HG03280 (cell line): ENCODE data around the gene ETV1.

Source experiments
- ATAC-seq: cut with Tn5 transposase; IDR thresholded peaks from one replicate; pipeline ENCODE4 v1.9.1; 2021; ENCODE audit warnings: mild to moderate bottlenecking, moderate library complexity; ENCODE audit not compliant: unreplicated experiment

The ETV1 gene

GRCh38 chr7:13886356-13886755 lies 103.1 kb downstream of the ETV1 start:
- ATAC-seq: no peak

DNA sequence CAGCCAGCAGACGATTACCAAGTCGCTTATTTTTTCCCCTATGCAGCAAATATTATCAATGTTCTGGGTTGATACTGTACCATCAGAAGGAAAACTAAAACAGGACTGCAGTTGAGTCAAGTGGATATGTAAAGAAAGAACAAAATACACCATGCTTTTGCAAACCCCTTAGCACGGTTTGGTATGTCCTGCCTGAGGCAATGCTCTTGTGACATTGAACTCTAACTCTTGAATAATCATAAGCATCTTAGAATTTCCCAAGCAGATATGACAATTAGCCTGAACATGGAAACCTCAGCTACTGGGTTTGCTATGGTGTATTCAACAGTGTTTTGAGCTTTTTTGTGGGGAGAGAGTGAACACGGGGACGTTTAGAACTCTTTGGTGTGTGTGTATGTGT lies 107.4 kb downstream of the ETV1 start:
- ATAC-seq: no peak

- ATAC-seq: no peak
Observed at GRCh38 chr7:13880789-13881188, 108.7 kb downstream of the ETV1 start.

- no peak for ATAC-seq
Observed at GRCh38 chr7:13879994-13880686, 109.3 kb downstream of the ETV1 start.

DNA sequence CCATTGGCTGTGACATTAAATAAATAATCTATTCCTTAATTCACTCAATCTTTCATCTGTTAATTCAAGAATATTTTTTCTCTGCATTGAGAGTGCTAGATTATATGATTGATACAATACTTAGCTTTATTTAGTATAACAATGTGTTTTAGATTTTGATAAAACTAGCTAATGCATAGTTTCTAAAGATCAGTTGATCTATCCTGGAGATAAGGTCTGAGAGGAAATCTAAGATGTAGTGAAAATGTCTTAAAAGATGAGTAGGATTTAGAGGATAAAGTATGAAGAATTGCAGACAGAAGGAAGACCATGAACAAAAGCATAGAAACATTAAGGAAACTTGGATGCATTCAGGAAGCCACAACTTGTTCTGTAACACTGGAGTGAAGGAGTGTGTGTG lies 110.3 kb downstream of the ETV1 start:
- ATAC-seq: no peak

DNA sequence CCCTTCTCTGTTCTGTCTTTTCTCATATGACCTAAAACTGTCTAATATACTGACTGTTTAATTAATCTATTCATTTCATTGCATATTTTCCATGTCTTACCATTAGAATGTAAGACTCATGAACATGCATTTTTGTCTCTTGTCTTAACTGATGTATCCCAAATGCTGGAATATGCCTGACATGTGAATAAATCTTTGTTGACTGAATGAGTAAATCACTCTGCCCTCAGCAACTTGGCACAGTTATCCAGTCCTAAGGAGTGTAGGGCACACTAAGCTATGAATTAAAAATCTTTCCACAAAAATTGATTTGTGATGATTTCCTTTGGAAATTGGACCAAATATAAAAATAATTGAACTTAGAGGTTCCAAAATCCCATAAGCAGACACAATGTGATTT lies 111.3 kb downstream of the ETV1 start:
- ATAC-seq: no peak

GRCh38 chr7:13875496-13876074 lies 113.9 kb downstream of the ETV1 start:
- ATAC-seq: no peak

DNA sequence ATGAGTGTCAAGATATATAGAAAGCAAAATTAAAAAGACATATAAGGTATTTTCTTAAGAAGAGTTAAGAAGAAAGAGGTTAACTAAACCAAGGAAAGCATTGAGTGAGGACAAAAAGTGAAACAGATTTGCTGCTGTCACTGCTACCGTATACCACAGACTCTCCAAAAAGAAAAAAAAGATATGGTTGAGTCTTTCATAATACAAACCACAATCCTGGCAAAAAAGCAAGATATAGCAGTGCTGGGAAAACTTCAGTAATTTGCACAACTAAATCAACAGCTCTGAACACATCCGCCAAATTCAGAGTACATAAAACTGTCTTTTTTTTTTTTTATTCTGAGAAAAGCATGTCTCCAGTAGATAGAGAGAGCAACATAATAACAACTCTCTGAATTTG lies 114.7 kb downstream of the ETV1 start:
- no peak for ATAC-seq

DNA sequence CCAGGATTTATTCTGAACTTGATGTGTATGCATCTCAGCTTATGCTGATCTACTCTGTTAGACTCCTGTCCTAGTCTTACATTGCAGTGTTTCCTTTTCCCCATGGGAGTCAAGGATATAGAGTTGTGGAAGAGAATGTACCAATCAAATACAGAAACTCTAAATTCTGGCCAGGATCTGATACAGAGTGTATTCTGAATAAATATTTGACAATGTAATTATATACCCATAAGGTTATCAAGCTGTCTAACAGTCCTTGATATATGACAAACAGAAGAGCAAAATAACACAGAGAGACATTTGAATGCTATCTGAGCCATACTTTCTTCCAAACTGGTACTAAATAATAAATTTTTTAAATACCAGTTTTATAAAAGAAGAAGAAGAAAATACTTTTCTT lies 116.8 kb downstream of the ETV1 start:
- ATAC-seq: no peak

DNA sequence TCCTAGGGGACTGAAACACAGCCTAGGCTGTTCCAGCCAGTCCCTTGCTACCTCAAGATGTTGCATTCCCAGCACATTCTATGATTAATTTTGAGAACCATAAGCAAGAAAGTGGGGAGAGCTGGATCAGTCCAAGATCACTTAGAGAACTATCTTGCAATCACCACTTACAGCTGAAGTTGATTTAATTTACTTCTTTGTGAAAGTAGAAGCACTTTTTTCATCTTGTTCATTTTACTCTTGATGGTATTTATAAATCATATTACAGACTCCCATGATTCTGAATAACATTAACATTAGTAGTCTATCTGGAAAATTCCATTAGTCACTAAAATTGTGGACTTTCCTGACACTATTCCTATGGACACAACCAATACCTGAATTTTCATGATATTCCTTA lies 118.5 kb downstream of the ETV1 start:
- no peak for ATAC-seq

- no peak for ATAC-seq
Observed at GRCh38 chr7:13860734-13861133, 128.7 kb downstream of the ETV1 start.

DNA sequence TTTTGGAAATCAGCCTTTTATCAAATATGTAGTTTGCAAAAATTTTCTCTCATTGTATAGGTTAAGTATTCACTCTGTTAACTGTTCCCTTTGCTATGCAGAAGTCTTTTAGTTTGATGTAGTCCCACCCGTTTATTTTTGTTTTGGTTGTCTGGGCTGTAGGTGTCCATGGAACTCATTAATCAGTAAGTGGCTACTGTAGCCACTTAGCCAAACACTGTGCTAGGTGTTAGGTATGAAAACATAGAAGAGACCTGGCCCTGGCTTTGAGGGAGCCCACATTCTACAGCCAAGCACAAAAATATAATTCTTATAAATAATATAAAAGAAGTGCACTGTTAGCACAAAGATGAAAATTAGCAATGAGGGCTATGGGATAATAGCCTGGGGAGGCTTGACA lies 133.5 kb downstream of the ETV1 start:
- ATAC-seq: no peak

- no peak for ATAC-seq
Observed at GRCh38 chr7:13852281-13852968, 137.0 kb downstream of the ETV1 start.

DNA sequence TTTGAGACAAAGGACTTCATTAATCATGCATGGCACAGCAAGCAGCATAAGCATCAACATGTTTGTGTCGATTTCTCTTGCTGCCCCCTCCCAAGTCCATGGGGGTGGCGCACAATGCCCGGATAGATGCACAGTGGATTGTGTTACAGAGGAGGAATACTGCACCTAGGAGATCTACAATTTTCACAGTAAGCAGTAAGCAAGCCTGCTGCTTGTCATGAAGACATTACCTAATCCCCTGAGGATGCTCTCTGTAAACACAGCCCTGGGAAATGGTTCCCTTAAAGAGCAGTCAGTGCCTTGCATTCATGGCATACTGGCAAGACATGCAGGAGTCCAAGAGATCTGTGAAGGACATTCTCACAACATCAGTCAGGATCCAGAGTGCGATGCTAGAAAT lies 137.7 kb downstream of the ETV1 start:
- ATAC-seq: no peak

DNA sequence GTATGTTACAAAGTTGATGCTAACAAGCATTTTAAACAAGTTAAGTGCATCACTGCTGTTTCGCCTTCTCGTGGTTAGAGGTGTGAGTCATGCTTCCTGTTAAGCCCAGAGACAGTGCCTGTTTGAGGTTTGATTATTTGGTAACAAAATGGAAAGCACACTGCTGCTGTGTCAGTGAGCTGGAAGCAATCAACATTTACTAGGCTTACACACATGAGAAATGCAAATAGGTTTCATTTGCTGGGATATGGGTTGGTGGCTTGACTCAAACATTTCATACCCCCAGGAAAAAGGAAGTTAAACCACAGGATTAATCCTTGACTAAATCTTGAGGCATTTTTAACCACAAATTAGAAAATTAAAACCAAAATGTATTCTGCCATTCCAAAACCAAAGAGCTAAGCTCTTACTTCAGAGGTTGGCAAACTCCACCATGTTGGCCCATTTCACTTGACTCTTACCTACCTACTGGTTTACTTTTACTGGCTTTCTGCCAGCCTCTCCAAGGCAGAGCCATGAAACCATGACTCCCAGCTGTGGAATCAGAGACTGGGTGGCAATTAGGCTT lies 139.2 kb downstream of the ETV1 start:
- peak; percentile 63 for ATAC-seq

DNA sequence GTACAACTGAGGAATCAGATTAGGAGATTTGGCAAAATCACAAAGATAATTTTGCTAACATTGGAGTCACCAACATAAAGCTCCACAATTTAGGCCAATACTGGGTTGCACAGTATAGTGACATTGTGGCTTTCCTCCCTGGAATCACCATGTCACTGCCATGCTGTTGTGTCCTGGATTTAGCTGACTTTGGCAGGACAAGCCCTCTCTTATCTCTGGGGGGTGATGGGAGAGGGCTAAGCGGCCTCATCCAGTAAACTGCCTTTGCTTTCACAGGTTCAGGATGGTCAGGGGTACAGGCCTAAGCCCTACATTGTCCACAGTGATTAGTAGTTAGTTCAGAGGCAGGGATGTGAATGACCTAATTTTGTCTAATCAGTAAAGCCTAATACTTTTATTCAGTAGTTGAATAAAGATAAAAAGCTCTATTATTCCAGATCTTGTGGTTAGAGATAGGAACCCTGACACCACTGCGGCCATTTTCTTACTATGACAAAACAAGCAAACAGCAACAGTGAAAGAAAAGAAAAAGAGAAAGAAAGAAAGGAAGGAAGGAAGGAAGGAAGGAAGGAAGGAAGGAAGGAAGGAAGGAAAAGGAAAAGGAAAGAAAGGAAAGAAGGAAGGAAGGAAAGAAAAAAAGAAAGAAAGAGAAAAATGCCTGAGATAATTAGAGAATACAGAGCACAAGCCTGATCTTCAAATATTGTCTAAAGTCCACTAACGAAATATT lies 140.1 kb downstream of the ETV1 start:
- ATAC-seq: no peak

DNA sequence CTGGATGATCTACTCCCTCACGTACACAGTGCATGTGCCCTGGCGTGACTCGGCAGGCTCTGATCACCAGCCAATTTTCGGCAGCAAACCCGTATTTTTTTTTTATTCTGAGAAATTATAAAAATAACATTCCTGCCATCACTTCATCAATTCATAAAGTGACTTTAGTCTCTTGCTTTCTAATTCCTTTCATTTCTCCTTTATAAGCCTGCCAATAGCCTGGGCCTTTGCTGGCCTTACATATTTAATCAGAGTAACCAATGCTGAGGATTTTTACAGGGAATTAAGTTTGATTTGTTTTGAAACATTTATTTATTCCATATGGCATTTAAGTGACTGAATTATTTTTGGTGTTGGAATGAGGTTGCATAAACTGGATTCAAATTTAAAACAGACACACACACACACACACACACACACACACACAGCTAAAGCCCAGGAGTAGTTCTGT lies 140.8 kb downstream of the ETV1 start:
- ATAC-seq: no peak

GRCh38 chr7:13846386-13846785 lies 143.1 kb downstream of the ETV1 start:
- ATAC-seq: no peak

- no peak for ATAC-seq
Observed at GRCh38 chr7:13845601-13846000, 143.9 kb downstream of the ETV1 start.

DNA sequence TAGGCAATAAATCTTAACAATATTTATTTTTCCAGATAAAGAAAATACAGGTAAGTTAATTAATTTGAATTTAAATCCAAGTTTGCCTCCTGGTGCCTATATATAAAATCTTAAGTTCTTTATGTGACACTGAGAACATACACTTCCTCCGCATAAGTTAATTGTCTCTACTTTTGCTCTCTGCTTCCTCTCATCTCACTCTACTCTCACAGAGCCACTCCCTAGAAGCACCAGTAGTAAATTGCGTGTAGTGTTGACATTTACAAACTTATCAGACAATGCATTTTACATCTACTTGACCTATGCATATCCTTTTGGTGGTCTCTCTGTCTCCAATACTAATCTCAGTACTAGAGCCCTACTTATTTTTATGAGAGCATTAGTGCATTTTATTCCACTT lies 144.5 kb downstream of the ETV1 start:
- ATAC-seq: no peak

DNA sequence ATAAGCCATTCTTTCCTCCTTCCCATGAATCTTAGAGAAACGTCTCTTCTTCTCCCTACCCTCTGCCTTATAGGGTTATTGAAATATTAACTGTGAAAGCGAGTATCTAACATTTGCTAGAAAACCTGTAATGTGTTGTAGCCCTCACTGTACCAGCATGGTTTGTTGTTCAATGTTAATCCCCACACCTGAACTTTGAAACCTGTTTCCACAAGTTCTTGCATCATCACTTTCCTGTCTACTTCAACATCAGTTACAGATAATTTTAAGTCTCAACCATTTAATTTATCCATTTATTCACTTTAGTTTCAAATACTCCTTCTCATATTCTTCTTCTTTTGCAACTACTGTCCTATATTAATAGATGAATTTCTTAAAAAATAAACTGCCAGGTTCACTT lies 148.2 kb downstream of the ETV1 start:
- no peak for ATAC-seq
